Measurements from ENCODE around the gene PSTK. TPM values are rescaled to one million over a fixed set of nuclear protein-coding genes. Genes with fewer than 3 reads are reported as not detected.
A peak's percentile ranks its signal among the peaks of the same experiment; 100 is the strongest.

The PSTK gene
- total and polyA plus RNA-seq, 10 of the 15 experiments (the other 5 are each of a cell fraction or from before 2014, with no cell fraction given) = 1.8 to 7.1 (median 3.4) TPM

- TF ChIP-seq, protein P1, sequence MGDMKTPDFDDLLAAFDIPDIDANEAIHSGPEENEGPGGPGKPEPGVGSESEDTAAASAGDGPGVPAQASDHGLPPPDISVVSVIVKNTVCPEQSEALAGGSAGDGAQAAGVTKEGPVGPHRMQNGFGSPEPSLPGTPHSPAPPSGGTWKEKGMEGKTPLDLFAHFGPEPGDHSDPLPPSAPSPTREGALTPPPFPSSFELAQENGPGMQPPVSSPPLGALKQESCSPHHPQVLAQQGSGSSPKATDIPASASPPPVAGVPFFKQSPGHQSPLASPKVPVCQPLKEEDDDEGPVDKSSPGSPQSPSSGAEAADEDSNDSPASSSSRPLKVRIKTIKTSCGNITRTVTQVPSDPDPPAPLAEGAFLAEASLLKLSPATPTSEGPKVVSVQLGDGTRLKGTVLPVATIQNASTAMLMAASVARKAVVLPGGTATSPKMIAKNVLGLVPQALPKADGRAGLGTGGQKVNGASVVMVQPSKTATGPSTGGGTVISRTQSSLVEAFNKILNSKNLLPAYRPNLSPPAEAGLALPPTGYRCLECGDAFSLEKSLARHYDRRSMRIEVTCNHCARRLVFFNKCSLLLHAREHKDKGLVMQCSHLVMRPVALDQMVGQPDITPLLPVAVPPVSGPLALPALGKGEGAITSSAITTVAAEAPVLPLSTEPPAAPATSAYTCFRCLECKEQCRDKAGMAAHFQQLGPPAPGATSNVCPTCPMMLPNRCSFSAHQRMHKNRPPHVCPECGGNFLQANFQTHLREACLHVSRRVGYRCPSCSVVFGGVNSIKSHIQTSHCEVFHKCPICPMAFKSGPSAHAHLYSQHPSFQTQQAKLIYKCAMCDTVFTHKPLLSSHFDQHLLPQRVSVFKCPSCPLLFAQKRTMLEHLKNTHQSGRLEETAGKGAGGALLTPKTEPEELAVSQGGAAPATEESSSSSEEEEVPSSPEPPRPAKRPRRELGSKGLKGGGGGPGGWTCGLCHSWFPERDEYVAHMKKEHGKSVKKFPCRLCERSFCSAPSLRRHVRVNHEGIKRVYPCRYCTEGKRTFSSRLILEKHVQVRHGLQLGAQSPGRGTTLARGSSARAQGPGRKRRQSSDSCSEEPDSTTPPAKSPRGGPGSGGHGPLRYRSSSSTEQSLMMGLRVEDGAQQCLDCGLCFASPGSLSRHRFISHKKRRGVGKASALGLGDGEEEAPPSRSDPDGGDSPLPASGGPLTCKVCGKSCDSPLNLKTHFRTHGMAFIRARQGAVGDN (IDR thresholded peaks at IDR 0.05) = no peak
- TF ChIP-seq, protein P2, sequence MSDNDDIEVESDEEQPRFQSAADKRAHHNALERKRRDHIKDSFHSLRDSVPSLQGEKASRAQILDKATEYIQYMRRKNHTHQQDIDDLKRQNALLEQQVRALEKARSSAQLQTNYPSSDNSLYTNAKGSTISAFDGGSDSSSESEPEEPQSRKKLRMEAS (IDR thresholded peaks at IDR 0.05; ENCODE audit: low read depth, low read length) = no peak
- TF ChIP-seq ZBED1 (IDR thresholded peaks at IDR 0.05; ENCODE audit: borderline replicate concordance) = no peak
These were observed 18.7 kb downstream of the PSTK start (continued) for GRCh38 chr10:122998934-122999333.

DNA sequence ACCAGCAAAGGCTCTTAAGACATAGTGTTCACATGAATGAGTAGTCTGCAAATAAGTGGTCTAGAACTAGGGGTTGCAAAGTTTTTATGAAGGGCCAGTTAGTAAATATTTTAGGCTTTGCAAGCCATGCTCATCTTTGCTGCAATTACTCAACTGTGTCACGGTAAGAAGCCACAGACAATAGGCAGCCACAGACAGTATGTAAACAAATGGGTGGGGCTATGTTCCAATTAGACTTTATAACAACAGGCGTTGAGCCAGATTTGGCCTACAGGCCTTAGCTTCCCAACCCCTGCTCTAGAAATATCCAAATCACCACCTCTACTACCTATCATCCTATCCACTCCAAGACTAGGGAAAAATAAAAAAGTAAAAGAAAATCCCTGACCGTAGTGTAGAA lies 19.1 kb downstream of the PSTK start:
- Histone ChIP-seq H2AFZ (ENCODE audit: control insufficient read depth, low read depth, low read length) (no peak overlapping the region), H3K9me3 (replicated peaks; ENCODE audit: control insufficient read depth, insufficient read depth, low read length) (no peaks in the 10 kb centered on the region), H3K36me3 (ENCODE audit: control insufficient read depth in 2 of 2, insufficient read depth in 2 of 2, low read length in 1 of 2) (peaks cover 2 to 6% of the 10 kb centered on the region in 2 experiments; a peak in 1 of 4 replicates), H4K20me1 (ENCODE audit: control insufficient read depth, insufficient read depth) (no peaks in the 10 kb centered on the region; the same call in 1 of the 2 replicates), H3K4me1 (ENCODE audit: control insufficient read depth, insufficient read depth, low read length) (peaks cover 29% of the 10 kb centered on the region), H3K79me2 (ENCODE audit: control insufficient read depth, insufficient read depth, low read length) (peaks cover 37% of the 10 kb centered on the region), H3K4me2 (ENCODE audit: control insufficient read depth, insufficient read depth) (peak overlapping the region; percentile 68), H3K4me3 (no peak overlapping the region), H3K9ac (ENCODE audit: control insufficient read depth, insufficient read depth, low read length) (no peak overlapping the region), H3K27me3 (replicated peaks in 1 of 2; ENCODE audit: control insufficient read depth in 2 of 2, insufficient read depth in 2 of 2, low read length in 1 of 2) (no peaks in the 10 kb centered on the region), H3K27ac (ENCODE audit: control insufficient read depth, insufficient read depth) (no peak overlapping the region; the same call in 1 of the 2 replicates)
- BruUV-seq (replicated peaks) = no TSS peak
- ChIA-PET CTCF (interaction anchor here (0.8 to 1.2 kb wide), 4 partner anchors 9 to 120 kb away, joined by 3 to 8 read pairs (median 3); no protein-coding TSS in a partner anchor), POLR2A (interaction anchor here (1.0 kb wide), 1 partner anchor 19 kb away, joined by 3 read pairs; the partner anchor contains the start of gene PSTK), RAD21 (ENCODE audit: unreplicated experiment) (no interaction called here), SMC1A (ENCODE audit: uncharacterized antibody, unreplicated experiment) (interaction anchor here (1.2 to 2.8 kb wide), 5 partner anchors 8 to 41 kb away, joined by 3 to 14 read pairs (median 5); partner anchors contain the start of genes ACADSB and IKZF5)
- TF ChIP-seq RUNX3 (IDR thresholded peaks at IDR 0.05; ENCODE audit: low read length) (peak; percentile 32; the same call in 1 of the 2 replicates), SP1 (IDR thresholded peaks at IDR 0.05; ENCODE audit: low read depth, low read length) (no peak), LARP7 (IDR thresholded peaks at IDR 0.05) (no peak), CBX5 (IDR thresholded peaks at IDR 0.05; ENCODE audit: low read depth) (no peak)
- no peak for DNase-seq (ENCODE audit: low read depth, low spot score)
- no peak for FAIRE-seq
- WGBS (ENCODE audit: insufficient coverage, insufficient replicate concordance, low lambda C conversion rate, missing lambda C conversion rate) = 33% methylated on average over 3 of the region's 3 CpGs
- in situ Hi-C loops (cut with MboI) (no loop called here), intact Hi-C loops (cut with micrococcal nuclease; ENCODE audit: unreplicated experiment) (loop anchor here (5.0 kb wide), 1 partner anchor 1803 kb away; the partner anchor contains the start of gene ABRAXAS2)
- ATAC-seq = peak; percentile 80

Measured in GM12878 (cell line).